Smooth muscle cell (in vitro differentiated cells): Measurements from ENCODE around the gene CCZ1B. TPM values are rescaled to one million over a fixed set of nuclear protein-coding genes. Genes with fewer than 3 reads are reported as not detected.
"Not testable (repeated sequence)": the region's sequence is repeated elsewhere in the genome, so short reads cannot be mapped to it uniquely, and the experiment has no call there.

Experiments used
- DNase-seq: peaks from one replicate; lab custom pipeline; 2025; ENCODE audit not compliant: unreplicated experiment; lab: John Stamatoyannopoulos, UW
- H2AFZ ChIP-seq: fragments of 200-600 bp; sonication (generic); 2 replicates; pipeline ENCODE4 v1.6.0; 2016; ENCODE audit warnings: antibody characterized with exemption, low read depth, mild to moderate bottlenecking
- H3F3A ChIP-seq: fragments of 200-600 bp; sonication (generic); 2 replicates; pipeline ENCODE4 v1.6.0; 2017; ENCODE audit warnings: antibody characterized with exemption, low read depth
- H3K27ac ChIP-seq: fragments of 200-600 bp; sonication (generic); 2 replicates; pipeline ENCODE4 v1.5.1; 2016; ENCODE audit warnings: low read depth, mild to moderate bottlenecking
- H3K27me3 ChIP-seq: fragments of 200-600 bp; sonication (generic); 2 replicates; pipeline ENCODE4 v1.6.1; 2016; ENCODE audit warnings: low read depth, mild to moderate bottlenecking
- H3K36me3 ChIP-seq: fragments of 200-600 bp; sonication (generic); 2 replicates; pipeline ENCODE4 v1.5.1; 2016; ENCODE audit warnings: low read depth
- H3K4me1 ChIP-seq: fragments of 200-600 bp; sonication (generic); 2 replicates; pipeline ENCODE4 v1.5.1; 2016; ENCODE audit warnings: low read depth
- H3K4me2 ChIP-seq: fragments of 200-600 bp; sonication (generic); 2 replicates; pipeline ENCODE4 v1.6.0; 2016; ENCODE audit warnings: mild to moderate bottlenecking
- H3K4me3 ChIP-seq: fragments of 200-600 bp; sonication (generic); 2 replicates; pipeline ENCODE4 v1.5.1; 2016; ENCODE audit warnings: mild to moderate bottlenecking
- H3K79me2 ChIP-seq: fragments of 200-600 bp; sonication (generic); 2 replicates; pipeline ENCODE4 v1.6.0; 2016; ENCODE audit warnings: low read depth, mild to moderate bottlenecking
- H3K9ac ChIP-seq: fragments of 200-600 bp; sonication (generic); 2 replicates; pipeline ENCODE4 v1.6.0; 2016; ENCODE audit warnings: low read depth
- H3K9me3 ChIP-seq: fragments of 200-600 bp; sonication (generic); replicated peaks from 2 replicates; pipeline ENCODE4 v1.5.1; 2016; ENCODE audit warnings: low read depth
- H4K20me1 ChIP-seq: fragments of 200-600 bp; sonication (generic); 2 replicates; pipeline ENCODE4 v1.6.0; 2016; ENCODE audit warnings: low read depth
- WGBS: methylation state at CpG from one replicate; pipeline ENCODE4 v1.1.7; 2016; ENCODE audit warnings: low lambda C conversion rate; 5-methylcytosine and 5-hydroxymethylcytosine counted together
- polyA plus RNA-seq: library from polyadenylated mRNA; unstranded; fragments of >200 nt; fragmentation: Nextera tagmentation; extraction: Ambion mirVana; gene quantifications from 2 replicates; pipeline ENCODE4 v1.2.1, GENCODE V29; 2016
- total RNA-seq: library from RNA; depleted of rRNA; stranded (reverse); fragments of >200 nt; gene quantifications from 2 replicates; pipeline ENCODE4 v1.2.3, GENCODE V29; 2014
- TF ChIP-seq, protein P1 (sequence below): fragments of 200-600 bp; sonication (generic); IDR thresholded peaks from 2 replicates; pipeline ENCODE4 v1.5.1; 2017; ENCODE audit warnings: borderline replicate concordance, mild to moderate bottlenecking, antibody characterized with exemption; ENCODE audit not compliant: insufficient read depth, poor library complexity, severe bottlenecking

CCZ1B gene
- total and polyA plus RNA-seq, 2 experiments from 2014 or later, result 32.0 to 36.9 TPM

DNA sequence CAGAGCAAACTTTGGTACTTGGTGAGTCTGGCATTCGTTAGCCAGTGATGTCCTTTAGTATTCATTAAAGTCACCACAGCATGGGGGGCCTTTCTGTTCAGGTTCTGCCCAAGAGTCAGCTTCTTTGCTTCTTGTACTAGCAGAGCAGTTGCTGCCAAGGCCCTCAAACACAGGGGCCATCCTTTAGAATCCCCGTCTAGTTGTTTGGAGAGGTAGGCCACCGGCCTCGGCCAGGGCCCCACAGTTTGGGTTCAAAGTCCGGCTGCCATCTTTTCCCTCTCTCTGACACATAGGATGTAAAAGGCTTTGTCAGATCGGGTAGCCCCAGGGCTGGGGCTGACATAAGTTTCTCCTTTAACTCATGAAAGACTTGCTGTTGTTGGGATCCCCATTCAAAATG lies 17.6 kb upstream of the CCZ1B start:
- DNase-seq, H2AFZ ChIP-seq, H3K4me3 ChIP-seq, H3K4me2 ChIP-seq, H3K4me1 ChIP-seq, H3K9ac ChIP-seq, H3K27ac ChIP-seq, H4K20me1 ChIP-seq, H3K9me3 ChIP-seq, H3F3A ChIP-seq, H3K36me3 ChIP-seq, H3K79me2 ChIP-seq, H3K27me3 ChIP-seq: not testable (repeated sequence)
- 87% methylated on average over 6 of the region's 6 CpGs for WGBS

DNA sequence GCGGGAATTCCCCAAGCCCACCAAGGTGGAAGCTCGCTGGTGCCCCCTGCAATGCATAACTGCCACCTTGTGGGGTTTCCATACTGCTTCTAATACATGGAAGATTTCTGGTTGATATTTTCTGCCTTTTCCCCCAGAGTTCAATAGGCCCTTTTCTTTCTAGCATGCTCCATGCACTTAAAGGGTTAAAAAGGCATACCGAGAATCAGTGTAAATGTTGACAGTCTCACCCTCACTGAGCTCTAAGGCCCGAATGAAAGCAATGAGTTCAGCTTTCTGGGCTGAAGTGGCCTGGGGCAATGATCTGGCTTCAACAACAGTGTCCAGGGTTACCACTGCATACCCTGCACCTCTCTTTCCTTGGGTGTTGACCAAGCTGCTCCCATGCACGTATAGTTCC lies 17.0 kb upstream of the CCZ1B start:
- not testable (repeated sequence) for H3F3A ChIP-seq, H2AFZ ChIP-seq, H3K79me2 ChIP-seq, H3K4me1 ChIP-seq, H3K9ac ChIP-seq, DNase-seq, H3K27ac ChIP-seq, H3K4me2 ChIP-seq, H4K20me1 ChIP-seq, H3K36me3 ChIP-seq, H3K9me3 ChIP-seq, H3K27me3 ChIP-seq, H3K4me3 ChIP-seq
- WGBS, result 41% methylated on average over 5 of the region's 5 CpGs

DNA sequence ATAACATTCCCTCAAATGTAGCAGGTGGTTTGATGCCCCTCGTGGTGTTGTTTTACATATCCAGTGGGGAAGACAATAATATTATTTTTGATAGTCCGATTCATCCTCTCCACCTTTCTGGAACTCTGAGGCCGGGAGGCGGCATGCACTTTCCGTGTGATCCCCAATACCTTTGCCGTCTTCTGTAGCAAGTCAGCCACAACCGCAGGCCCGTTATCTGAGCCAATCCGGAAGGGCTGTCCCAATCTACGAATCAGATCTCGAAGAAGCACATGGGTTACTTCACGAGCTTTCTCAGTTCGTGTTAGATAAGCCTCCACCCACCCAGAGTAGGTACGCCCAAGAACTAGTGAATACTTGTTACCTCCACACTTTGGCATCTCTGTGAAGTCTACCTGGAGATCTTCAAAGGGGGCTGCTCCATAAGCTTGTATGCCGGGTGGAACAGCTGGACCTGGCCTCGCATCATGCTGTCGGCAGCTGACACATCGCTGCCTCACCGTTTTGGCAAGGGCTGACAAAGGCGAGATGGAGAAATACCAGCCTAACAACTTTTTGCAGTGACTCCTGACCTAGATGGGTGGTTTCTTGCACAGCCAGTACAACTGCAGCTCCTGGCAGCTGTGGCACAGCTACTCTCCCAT lies 16.3 kb upstream of the CCZ1B start:
- 71% methylated on average over 20 of the region's 20 CpGs for WGBS
- H2AFZ ChIP-seq, H3K36me3 ChIP-seq, H3K4me1 ChIP-seq, H3K27ac ChIP-seq, DNase-seq, H3K9ac ChIP-seq, H3K9me3 ChIP-seq, H3K4me3 ChIP-seq, H4K20me1 ChIP-seq, H3K4me2 ChIP-seq, H3K27me3 ChIP-seq, H3K79me2 ChIP-seq, H3F3A ChIP-seq: not testable (repeated sequence)

- H3K4me3 ChIP-seq, H3K4me1 ChIP-seq, DNase-seq, H3F3A ChIP-seq, H3K36me3 ChIP-seq, H3K9me3 ChIP-seq, H3K27ac ChIP-seq, H3K9ac ChIP-seq, H3K4me2 ChIP-seq, H3K79me2 ChIP-seq, H4K20me1 ChIP-seq, H2AFZ ChIP-seq: not testable (repeated sequence)
- 85% methylated on average over 10 of the region's 10 CpGs for WGBS
- peaks cover 17% of the 10 kb centered on the region for H3K27me3 ChIP-seq
Measured at GRCh38 chr7:6837081-6837480, 11.0 kb upstream of the CCZ1B start.

DNA sequence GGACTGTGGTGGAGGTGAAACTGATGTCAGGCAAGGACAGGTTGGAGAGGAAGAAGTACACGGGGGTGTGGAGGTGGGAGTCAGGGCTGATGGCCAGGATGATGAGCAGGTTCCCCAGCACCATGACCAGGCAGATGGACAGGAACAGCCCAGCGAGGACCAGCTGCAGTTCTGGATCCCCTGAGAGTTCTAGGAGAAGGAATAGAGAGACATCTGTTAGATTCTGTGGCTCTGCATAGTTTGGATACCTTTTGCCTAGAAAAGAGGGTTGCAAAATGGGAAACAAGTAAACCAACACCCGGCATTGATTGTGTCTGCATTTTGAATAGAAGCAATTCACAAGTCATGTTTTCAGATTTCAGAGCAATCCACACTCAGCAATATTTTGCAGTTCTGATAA lies 9.4 kb upstream of the CCZ1B start:
- not testable (repeated sequence) for H3K4me1 ChIP-seq, H3K79me2 ChIP-seq, H3K4me2 ChIP-seq, H3K9me3 ChIP-seq, H3K9ac ChIP-seq, H3K36me3 ChIP-seq, H2AFZ ChIP-seq, H3K4me3 ChIP-seq, H4K20me1 ChIP-seq, DNase-seq, H3F3A ChIP-seq, H3K27ac ChIP-seq
- peaks cover 30% of the 10 kb centered on the region for H3K27me3 ChIP-seq
- 79% methylated on average over 3 of the region's 3 CpGs for WGBS

GRCh38 chr7:6833636-6834035 lies 7.6 kb upstream of the CCZ1B start:
- H3K36me3 ChIP-seq, result no peaks in the 10 kb centered on the region
- no peaks in the 10 kb centered on the region for H4K20me1 ChIP-seq
- H3F3A ChIP-seq, result no peaks in the 10 kb centered on the region
- no peak overlapping the region for H2AFZ ChIP-seq
- H3K4me1 ChIP-seq, result no peaks in the 10 kb centered on the region
- H3K27me3 ChIP-seq, result peaks cover 30% of the 10 kb centered on the region
- no peak overlapping the region for H3K4me3 ChIP-seq
- H3K4me2 ChIP-seq, result no peak overlapping the region
- no peak overlapping the region for H3K9ac ChIP-seq
- no peak overlapping the region for H3K27ac ChIP-seq
- 81% methylated on average over 6 of the region's 6 CpGs for WGBS
- no peaks in the 10 kb centered on the region for H3K79me2 ChIP-seq
- H3K9me3 ChIP-seq, result no peaks in the 10 kb centered on the region
- no peak for DNase-seq
- TF ChIP-seq, protein P1, sequence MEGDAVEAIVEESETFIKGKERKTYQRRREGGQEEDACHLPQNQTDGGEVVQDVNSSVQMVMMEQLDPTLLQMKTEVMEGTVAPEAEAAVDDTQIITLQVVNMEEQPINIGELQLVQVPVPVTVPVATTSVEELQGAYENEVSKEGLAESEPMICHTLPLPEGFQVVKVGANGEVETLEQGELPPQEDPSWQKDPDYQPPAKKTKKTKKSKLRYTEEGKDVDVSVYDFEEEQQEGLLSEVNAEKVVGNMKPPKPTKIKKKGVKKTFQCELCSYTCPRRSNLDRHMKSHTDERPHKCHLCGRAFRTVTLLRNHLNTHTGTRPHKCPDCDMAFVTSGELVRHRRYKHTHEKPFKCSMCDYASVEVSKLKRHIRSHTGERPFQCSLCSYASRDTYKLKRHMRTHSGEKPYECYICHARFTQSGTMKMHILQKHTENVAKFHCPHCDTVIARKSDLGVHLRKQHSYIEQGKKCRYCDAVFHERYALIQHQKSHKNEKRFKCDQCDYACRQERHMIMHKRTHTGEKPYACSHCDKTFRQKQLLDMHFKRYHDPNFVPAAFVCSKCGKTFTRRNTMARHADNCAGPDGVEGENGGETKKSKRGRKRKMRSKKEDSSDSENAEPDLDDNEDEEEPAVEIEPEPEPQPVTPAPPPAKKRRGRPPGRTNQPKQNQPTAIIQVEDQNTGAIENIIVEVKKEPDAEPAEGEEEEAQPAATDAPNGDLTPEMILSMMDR, result no peak
